Ishikawa (cell line): ENCODE measurements around the gene EBF4.

ENCODE experiments used
- CEBPB ChIP-seq: IDR thresholded peaks from 2 replicates; pipeline ENCODE4 v1.6.1; 2012
- CREB1 ChIP-seq: IDR thresholded peaks from 2 replicates; pipeline ENCODE4 v1.6.1; 2012; ENCODE audit warnings: low read depth
- EP300 ChIP-seq: IDR thresholded peaks from 2 replicates; pipeline ENCODE4 v1.6.1; 2012; ENCODE audit warnings: borderline replicate concordance
- MAX ChIP-seq: IDR thresholded peaks from 2 replicates; pipeline ENCODE4 v1.6.1; 2012
- REST ChIP-seq: IDR thresholded peaks from 2 replicates; pipeline ENCODE4 v1.6.1; 2012; ENCODE audit warnings: low read depth, mild to moderate bottlenecking
- TAF1 ChIP-seq: IDR thresholded peaks from 2 replicates; pipeline ENCODE4 v1.6.1; 2012; ENCODE audit warnings: low read depth, mild to moderate bottlenecking
- USF1 ChIP-seq: IDR thresholded peaks from 2 replicates; pipeline ENCODE4 v1.6.1; 2012
- YY1 ChIP-seq: IDR thresholded peaks from 2 replicates; pipeline ENCODE4 v1.6.1; 2012; ENCODE audit warnings: low read depth

- TF ChIP-seq REST (no peak), CEBPB (no peak), CREB1 (no peak), YY1 (no peak), EP300 (no peak), USF1 (no peak), MAX (no peak), TAF1 (no peak)
Observed at GRCh38 chr20:2741463-2741862, 48.9 kb downstream of the EBF4 start.
